Activated CD4-positive, alpha-beta T cell treated with anti-CD3 and anti-CD28 coated beads, Interleukin-2, amount 10 ng/mL, durations not matched to agents 24 days and 14 days (primary cell): ENCODE measurements around the gene MCL1. TPM values are rescaled to one million over a fixed set of nuclear protein-coding genes. Genes with fewer than 3 reads are reported as not detected.

Experiments used
- total RNA-seq: library from RNA; stranded (reverse); gene quantifications from 2 replicates; pipeline ENCODE4 v1.2.3, GENCODE V29; 2022

The MCL1 gene
- total RNA-seq, 1 donor from 2014 or later: 280 TPM

Other genes starting within 250 kb of the MCL1 start
- 23.7 and 24.6 TPM in 2 replicates for gene RPRD2, start 215.5 kb downstream of the MCL1 start, total RNA-seq
- gene TARS2, start 92.2 kb downstream of the MCL1 start, total RNA-seq: 68.8 and 77.4 TPM in 2 replicates
- 1.5 and 2.4 TPM in 2 replicates for gene ECM1, start 71.5 kb downstream of the MCL1 start, total RNA-seq
- not detected in 2 replicates for gene FALEC, start 63.9 kb downstream of the MCL1 start, total RNA-seq
- gene ADAMTSL4, start 30.2 kb downstream of the MCL1 start, total RNA-seq: 1.3 and 1.8 TPM in 2 replicates
- gene ENSA, start 50.0 kb upstream of the MCL1 start, total RNA-seq: 244 and 248 TPM in 2 replicates
- 19.6 and 19.8 TPM in 2 replicates for gene GOLPH3L, start 117.5 kb upstream of the MCL1 start, total RNA-seq
- not detected in 2 replicates for gene HORMAD1, start 141.3 kb upstream of the MCL1 start, total RNA-seq
- gene CTSS, start 186.2 kb upstream of the MCL1 start, total RNA-seq: 26.9 and 28.3 TPM in 2 replicates
- gene CTSK, start 228.7 kb upstream of the MCL1 start, total RNA-seq: 1.3 and 2.1 TPM in 2 replicates